HAP-1 (cell line): ENCODE results near the gene CCDC88B.
"Not testable (repeated sequence)": the region's sequence is repeated elsewhere in the genome, so short reads cannot be mapped to it uniquely, and the experiment has no call there.

Experiments
- DNase-seq, 2 experiments: peaks; one replicate each; pipeline ENCODE4 v3.0.0-alpha.2; 2016 to 2020; ENCODE audit warnings: low spot score in 2 of 2
- H3K27me3 ChIP-seq: fragments of 250-450 bp; sonication (Bioruptor Pico); 2 replicates; pipeline ENCODE4 v1.5.1; 2020; ENCODE audit warnings: low read depth, mild to moderate bottlenecking, moderate library complexity
- H3K36me3 ChIP-seq: fragments of 250-450 bp; sonication (Bioruptor Pico); replicated peaks from 2 replicates; pipeline ENCODE4 v1.5.1; 2020; ENCODE audit warnings: mild to moderate bottlenecking
- H3K4me1 ChIP-seq: fragments of 250-450 bp; sonication (Bioruptor Pico); 2 replicates; pipeline ENCODE4 v1.5.1; 2020; ENCODE audit warnings: mild to moderate bottlenecking
- H3K4me3 ChIP-seq: fragments of 250-450 bp; sonication (Bioruptor Pico); 2 replicates; pipeline ENCODE4 v1.5.1; 2020; ENCODE audit warnings: mild to moderate bottlenecking, moderate library complexity
- H3K9me3 ChIP-seq: fragments of 250-450 bp; sonication (Bioruptor Pico); 2 replicates; pipeline ENCODE4 v1.5.1; 2020; ENCODE audit warnings: mild to moderate bottlenecking, moderate library complexity
- in situ Hi-C: fragments of 300-500 bp; cut with MboI; formaldehyde crosslinking; loops from 3 replicates; pipeline ENCODE4 v1.14.3; 2020; ENCODE audit warnings: low sequenced_read_pairs, inconsistent platforms, mixed read lengths

Gene CCDC88B

GRCh38 chr11:64314146-64314804 lies 25.7 kb upstream of the CCDC88B start:
- DNase-seq: no peak
- Histone ChIP-seq H3K9me3 (no peaks in the 10 kb centered on the region), H3K4me3 (no peak overlapping the region), H3K4me1 (peaks cover 10% of the 10 kb centered on the region), H3K27me3 (no peaks in the 10 kb centered on the region), H3K36me3 (peaks cover 40% of the 10 kb centered on the region)
- in situ Hi-C loops: no loop called here

- no peaks in the 10 kb centered on the region for H3K27me3 ChIP-seq
- no peak for DNase-seq
- no peaks in the 10 kb centered on the region for H3K9me3 ChIP-seq
- H3K4me1 ChIP-seq: peaks cover 13% of the 10 kb centered on the region
- in situ Hi-C loops: no loop called here
- H3K4me3 ChIP-seq: no peak overlapping the region
- peaks cover 45% of the 10 kb centered on the region for H3K36me3 ChIP-seq
Observed at GRCh38 chr11:64314805-64315561, 25.0 kb upstream of the CCDC88B start.

- in situ Hi-C loops, H3K9me3 ChIP-seq, DNase-seq, H3K27me3 ChIP-seq: not testable (repeated sequence)
- H3K36me3 ChIP-seq: peaks cover 49% of the 10 kb centered on the region
- H3K4me3 ChIP-seq: peak overlapping the region; percentile 91
- H3K4me1 ChIP-seq: peaks cover 13% of the 10 kb centered on the region
Observed at GRCh38 chr11:64315667-64316526, 24.1 kb upstream of the CCDC88B start.

- peak overlapping the region; percentile 91 for H3K4me3 ChIP-seq
- peaks cover 53% of the 10 kb centered on the region for H3K36me3 ChIP-seq
- no peaks in the 10 kb centered on the region for H3K27me3 ChIP-seq
- peak; percentile 23 to 50 for DNase-seq
- peaks cover 13% of the 10 kb centered on the region for H3K4me1 ChIP-seq
- in situ Hi-C loops: no loop called here
- no peaks in the 10 kb centered on the region for H3K9me3 ChIP-seq
Observed at GRCh38 chr11:64316672-64317324, 23.2 kb upstream of the CCDC88B start.

- Histone ChIP-seq H3K4me1 (peaks cover 13% of the 10 kb centered on the region), H3K36me3 (peaks cover 56% of the 10 kb centered on the region), H3K4me3 (peak within 1 kb of the TSS; percentile 91), H3K27me3 (no peaks in the 10 kb centered on the region), H3K9me3 (no peaks in the 10 kb centered on the region)
- peak; percentile 98 for DNase-seq
- in situ Hi-C loops: no loop called here
Observed at GRCh38 chr11:64317325-64317960, 22.6 kb upstream of the CCDC88B start, which contains the start of gene TRMT112. TRMT112 (minus strand) TSS chr11:64317559; CDS start chr11:64317526, 33 bp downstream.

GRCh38 chr11:64317961-64318765 lies 21.8 kb upstream of the CCDC88B start, which contains the start of gene PRDX5:
PRDX5 (plus strand) TSS chr11:64318121; CDS start chr11:64318216, 95 bp downstream.
- H3K4me3 ChIP-seq: peak within 1 kb of the TSS; percentile 91
- DNase-seq: peak; percentile 94 to 97
- in situ Hi-C loops: no loop called here
- H3K36me3 ChIP-seq: peaks cover 59% of the 10 kb centered on the region
- no peaks in the 10 kb centered on the region for H3K27me3 ChIP-seq
- H3K9me3 ChIP-seq: no peaks in the 10 kb centered on the region
- H3K4me1 ChIP-seq: peaks cover 13% of the 10 kb centered on the region

DNA sequence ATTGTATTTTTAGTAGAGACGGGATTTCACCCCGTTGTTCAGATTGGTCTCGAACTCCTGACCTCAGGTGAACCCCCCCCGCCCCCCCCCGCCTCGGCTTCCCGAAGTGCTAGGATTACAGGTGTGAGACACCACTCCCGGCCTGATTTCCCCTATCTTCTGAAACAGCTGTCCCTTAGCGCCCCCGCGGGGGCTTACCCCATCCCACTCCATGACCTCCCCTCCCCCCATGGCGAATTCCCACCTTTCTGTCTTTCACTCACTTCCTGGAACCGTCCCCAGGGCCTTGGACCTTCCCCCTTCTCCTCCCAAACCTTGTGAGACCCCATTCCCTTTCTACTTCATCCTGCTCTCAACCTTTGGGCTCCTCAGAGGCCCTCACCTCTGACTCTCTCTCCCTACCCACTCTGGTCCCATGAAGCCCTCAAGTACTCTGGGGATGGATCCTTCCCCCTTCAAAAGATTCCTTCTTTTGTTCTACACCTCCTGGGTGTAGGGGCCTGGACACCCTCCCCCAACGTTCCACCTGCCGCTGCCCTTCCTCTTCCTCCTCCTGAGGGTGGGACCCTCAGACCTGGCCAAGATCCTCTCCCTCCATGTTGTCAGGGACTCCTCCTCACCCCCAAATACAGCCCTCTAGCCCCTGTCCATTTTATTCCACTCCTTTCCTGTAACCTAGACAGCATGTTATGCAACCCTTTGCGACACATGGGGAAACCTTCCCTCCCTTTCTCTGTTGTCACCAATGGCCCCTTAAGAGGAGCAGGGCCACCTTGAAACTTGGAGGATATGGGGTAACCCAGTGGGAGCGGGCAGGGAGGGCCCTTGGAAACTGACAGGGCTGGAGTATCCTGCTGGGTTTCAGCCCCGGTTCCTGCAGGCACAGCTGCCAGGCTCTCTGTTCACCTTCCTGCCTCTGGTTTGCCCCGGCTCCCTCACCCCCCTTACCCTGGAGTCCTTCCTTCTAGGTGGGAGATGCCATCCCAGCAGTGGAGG lies 20.9 kb upstream of the CCDC88B start:
- peak in 1 of 2 experiments; percentile 42 for DNase-seq
- Histone ChIP-seq H3K9me3 (no peaks in the 10 kb centered on the region), H3K4me3 (peak overlapping the region; percentile 91), H3K36me3 (peaks cover 59% of the 10 kb centered on the region), H3K4me1 (peaks cover 13% of the 10 kb centered on the region), H3K27me3 (no peaks in the 10 kb centered on the region)
- in situ Hi-C loops: no loop called here

- Histone ChIP-seq H3K27me3 (no peaks in the 10 kb centered on the region), H3K4me3 (no peak overlapping the region), H3K9me3 (no peaks in the 10 kb centered on the region), H3K36me3 (peaks cover 44% of the 10 kb centered on the region), H3K4me1 (peaks cover 13% of the 10 kb centered on the region)
- in situ Hi-C loops: no loop called here
- no peak for DNase-seq
Observed at GRCh38 chr11:64320556-64320955, 19.4 kb upstream of the CCDC88B start.

GRCh38 chr11:64321026-64321425 lies 19.0 kb upstream of the CCDC88B start:
- in situ Hi-C loops: no loop called here
- no peak for DNase-seq
- Histone ChIP-seq H3K27me3 (no peaks in the 10 kb centered on the region), H3K4me3 (no peak overlapping the region), H3K4me1 (peaks cover 13% of the 10 kb centered on the region), H3K9me3 (no peaks in the 10 kb centered on the region), H3K36me3 (peaks cover 39% of the 10 kb centered on the region)

- no peaks in the 10 kb centered on the region for H3K9me3 ChIP-seq
- in situ Hi-C loops: no loop called here
- peaks cover 8% of the 10 kb centered on the region for H3K4me1 ChIP-seq
- no peak for DNase-seq
- no peaks in the 10 kb centered on the region for H3K27me3 ChIP-seq
- peaks cover 34% of the 10 kb centered on the region for H3K36me3 ChIP-seq
- H3K4me3 ChIP-seq: no peak overlapping the region
Observed at GRCh38 chr11:64321533-64321932, 18.5 kb upstream of the CCDC88B start.

DNA sequence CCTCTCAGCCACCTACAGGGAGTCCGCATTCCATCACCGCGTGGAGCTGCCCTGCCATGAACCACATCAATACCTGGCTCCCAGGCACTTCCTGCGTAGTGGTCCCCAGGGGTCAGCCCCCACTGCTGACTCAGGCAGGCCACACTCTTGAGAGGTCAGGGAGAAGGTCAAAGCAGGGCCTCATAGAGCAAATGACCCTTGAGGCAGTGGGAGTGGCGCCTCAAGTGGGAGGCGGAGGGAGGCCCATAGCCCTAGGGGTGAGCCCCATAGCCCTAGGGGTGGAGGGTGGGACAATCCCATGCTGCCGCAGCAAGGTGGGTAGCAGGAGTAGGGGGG lies 17.1 kb upstream of the CCDC88B start:
- Histone ChIP-seq H3K36me3 (peaks cover 26% of the 10 kb centered on the region), H3K4me1 (peaks cover 8% of the 10 kb centered on the region), H3K9me3 (no peaks in the 10 kb centered on the region; the same call in 1 of the 2 replicates), H3K27me3 (no peaks in the 10 kb centered on the region), H3K4me3 (no peak overlapping the region)
- DNase-seq: no peak
- in situ Hi-C loops: no loop called here
